GM12878 (cell line): Measurements from ENCODE around the gene RAB30. TPM values are rescaled to one million over a fixed set of nuclear protein-coding genes. Genes with fewer than 3 reads are reported as not detected.

Experiments
- ATF2 ChIP-seq: IDR thresholded peaks from 2 replicates; pipeline ENCODE4 v1.6.1; 2012; ENCODE audit warnings: low read length, inconsistent platforms
- CBX3 ChIP-seq: fragments of 200-600 bp; sonication (generic); IDR thresholded peaks from 2 replicates; pipeline ENCODE4 v1.6.1; 2016; ENCODE audit warnings: low read depth, borderline replicate concordance
- CUX1 ChIP-seq: IDR thresholded peaks from 2 replicates; pipeline ENCODE4 v1.6.1; 2012; ENCODE audit warnings: improper control_type of control experiment, low read depth, low read length; ENCODE audit not compliant: insufficient replicate concordance
- ZZZ3 ChIP-seq: IDR thresholded peaks from 2 replicates; pipeline ENCODE4 v1.6.1; 2011; ENCODE audit warnings: low read depth; ENCODE audit not compliant: control insufficient read depth, insufficient read length
- polyA plus RNA-seq, 11 experiments: library from polyadenylated mRNA; depleted of rRNA in 4 of 11; unstranded in 6 of 11; stranded (reverse) in 5 of 11; fragments of >200 nt; fragmentation: Nextera tagmentation in 4 of 11; fragmentation: Illumina TruSeq in 1 of 11; extraction: Ambion mirVana in 4 of 11; extraction: Trizol in 1 of 11; gene quantifications; 1 replicate in 1 of 11; 2 replicates in 10 of 11; pipeline versions ENCODE4 v1.2.1 to v1.2.3, GENCODE V29; 2011 to 2016; ENCODE audit warnings: inconsistent platforms in 2 of 11, missing spikeins in 2 of 11, low read depth in 1 of 11
- total RNA-seq, 4 experiments: library from RNA; depleted of rRNA in 3 of 4; stranded (reverse); fragments of >200 nt in 3 of 4; fragmentation: Illumina TruSeq in 1 of 4; extraction: Trizol in 1 of 4; gene quantifications; 2 replicates each; pipeline versions ENCODE4 v1.2.1 to v1.2.3, GENCODE V29; 2013 to 2021

RAB30 gene
- total and polyA plus RNA-seq, 10 of the 15 experiments (the other 5 are each of a cell fraction or from before 2014, with no cell fraction given), result 9.8 to 26.7 (median 19.2) TPM

GRCh38 chr11:83071567-83072349 is at the start of gene RAB30 (continued):
- TF ChIP-seq ZZZ3 (no peak), CUX1 (no peak), ATF2 (peak; percentile 99), CBX3 (no peak)
